Suprapubic skin (tissue), 4 donors: Measurements from ENCODE around the gene SORCS3.

Source experiments
- EP300 ChIP-seq: sonication (generic); formaldehyde crosslinking; IDR thresholded peaks from one replicate; pipeline ENCODE4 v1.6.1; 2017; ENCODE audit warnings: antibody characterized with exemption
- POLR2A ChIP-seq, 2 donors: fragments of 450-650 bp; IDR thresholded peaks; one replicate each; pipeline ENCODE4 v1.6.1; 2017; ENCODE audit warnings: antibody characterized with exemption in 2 of 2, mild to moderate bottlenecking in 2 of 2, moderate library complexity in 2 of 2
- POLR2AphosphoS5 ChIP-seq, 3 donors: sonication (generic); formaldehyde crosslinking; IDR thresholded peaks; one replicate each; pipeline ENCODE4 v1.6.1; 2017; ENCODE audit warnings: antibody characterized with exemption in 3 of 3
- TF ChIP-seq, protein P1 (sequence below), 2 donors: fragments of 200-600 bp in 1 of 2; fragments of 450-650 bp in 1 of 2; sonication (generic) in 1 of 2; IDR thresholded peaks; one replicate each; pipeline ENCODE4 v1.5.1; 2016 to 2019; ENCODE audit warnings: antibody characterized with exemption in 2 of 2, mild to moderate bottlenecking in 1 of 2, moderate library complexity in 1 of 2

DNA sequence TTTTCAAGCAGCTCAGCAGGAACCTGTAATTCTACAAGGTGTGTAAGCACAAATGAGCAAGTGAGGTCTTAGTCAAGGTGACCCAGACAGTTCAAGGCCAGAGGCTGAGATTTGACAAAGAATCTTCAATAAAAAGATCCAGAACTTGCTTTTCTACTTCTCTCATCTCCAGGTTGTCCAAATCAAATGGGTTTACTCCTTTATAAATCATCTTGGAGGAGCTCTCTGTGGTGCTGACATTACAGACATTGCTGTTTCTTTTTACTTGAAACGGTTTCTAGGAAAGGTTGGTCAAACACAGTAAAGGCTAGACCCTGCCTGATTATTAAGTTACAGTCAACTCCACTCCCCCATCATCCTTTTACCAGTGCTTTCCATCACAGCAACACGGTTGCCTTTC is 504.6 kb downstream of the SORCS3 start:
- TF ChIP-seq, protein P1, sequence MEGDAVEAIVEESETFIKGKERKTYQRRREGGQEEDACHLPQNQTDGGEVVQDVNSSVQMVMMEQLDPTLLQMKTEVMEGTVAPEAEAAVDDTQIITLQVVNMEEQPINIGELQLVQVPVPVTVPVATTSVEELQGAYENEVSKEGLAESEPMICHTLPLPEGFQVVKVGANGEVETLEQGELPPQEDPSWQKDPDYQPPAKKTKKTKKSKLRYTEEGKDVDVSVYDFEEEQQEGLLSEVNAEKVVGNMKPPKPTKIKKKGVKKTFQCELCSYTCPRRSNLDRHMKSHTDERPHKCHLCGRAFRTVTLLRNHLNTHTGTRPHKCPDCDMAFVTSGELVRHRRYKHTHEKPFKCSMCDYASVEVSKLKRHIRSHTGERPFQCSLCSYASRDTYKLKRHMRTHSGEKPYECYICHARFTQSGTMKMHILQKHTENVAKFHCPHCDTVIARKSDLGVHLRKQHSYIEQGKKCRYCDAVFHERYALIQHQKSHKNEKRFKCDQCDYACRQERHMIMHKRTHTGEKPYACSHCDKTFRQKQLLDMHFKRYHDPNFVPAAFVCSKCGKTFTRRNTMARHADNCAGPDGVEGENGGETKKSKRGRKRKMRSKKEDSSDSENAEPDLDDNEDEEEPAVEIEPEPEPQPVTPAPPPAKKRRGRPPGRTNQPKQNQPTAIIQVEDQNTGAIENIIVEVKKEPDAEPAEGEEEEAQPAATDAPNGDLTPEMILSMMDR (IDR thresholded peaks at IDR 0.05) = no peak
- no peak for TF ChIP-seq POLR2A (IDR thresholded peaks at IDR 0.05)
- TF ChIP-seq EP300 = no peak
- no peak for TF ChIP-seq POLR2AphosphoS5 (IDR thresholded peaks at IDR 0.05)
